ENCODE results near the gene KPNB1. TPM values are rescaled to one million over a fixed set of nuclear protein-coding genes. Genes with fewer than 3 reads are reported as not detected.

Gene KPNB1
- 193 and 259 TPM in 2 replicates for total RNA-seq

GRCh38 chr17:47649153-47649971 is at the start of gene KPNB1:
KPNB1 (plus strand) TSS chr17:47649919; CDS start chr17:47650245, 326 bp downstream.

DNA sequence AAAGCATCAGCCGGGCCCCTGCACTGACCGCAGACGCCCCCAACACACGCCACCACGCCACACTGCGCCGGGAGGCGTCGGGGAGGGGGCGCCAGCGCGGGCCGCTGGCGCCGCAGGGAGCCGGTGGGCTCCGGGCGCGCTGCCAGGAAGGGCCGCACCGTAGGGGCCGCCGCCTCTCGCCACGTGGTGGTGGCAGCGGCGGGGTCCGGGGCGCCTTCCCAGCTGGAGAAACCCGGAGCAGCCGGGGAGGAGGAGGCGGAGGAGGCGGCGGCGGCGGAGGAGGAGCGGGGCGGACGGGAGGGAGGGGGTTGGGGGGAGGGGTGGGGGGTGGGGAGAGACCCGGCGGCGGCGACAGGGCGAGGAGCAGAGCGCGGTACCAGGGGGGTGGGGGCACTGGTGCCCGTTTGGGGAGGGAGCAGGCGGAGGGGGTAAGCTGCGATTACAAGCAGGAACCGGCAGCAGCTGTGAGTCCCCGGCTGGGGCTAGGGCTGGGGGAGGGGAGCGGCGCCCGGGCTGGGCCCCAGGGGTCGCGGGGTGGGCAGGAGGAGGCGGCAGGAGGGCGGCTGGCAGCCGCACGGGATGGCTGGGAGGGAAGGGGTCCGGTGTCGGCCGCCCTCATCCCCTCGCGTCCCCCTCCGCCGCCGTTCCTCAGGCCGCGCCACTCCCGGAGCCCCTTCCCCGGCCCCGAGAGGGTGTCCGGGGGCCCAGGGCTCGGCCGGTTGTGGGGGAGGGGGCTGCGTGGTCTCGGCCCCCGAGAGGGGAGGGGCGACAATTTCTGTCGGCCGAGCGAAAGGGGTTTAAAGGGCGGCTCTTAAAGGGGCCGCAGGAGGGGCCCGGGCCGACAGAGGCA is 44.2 kb downstream of the KPNB1 start, which contains the start of gene TBKBP1:
Gene TBKBP1 (plus strand): TSS at position 431 of the 850 bp plus-strand sequence. CDS start 1,952 bp downstream, outside the sequence.

GRCh38 chr17:47733047-47733673 is 83.4 kb downstream of the KPNB1 start, which contains the start of gene TBX21:
TBX21 (plus strand) TSS chr17:47733236; CDS start chr17:47733455, 219 bp downstream.

Other genes with a start within 250 kb of the KPNB1 start
- gene NPEPPS, start 118.8 kb upstream of the KPNB1 start, total RNA-seq: 19.5 and 34.6 TPM in 2 replicates
- 3.9 and 7.0 TPM in 2 replicates for gene TBKBP1, start 44.2 kb downstream of the KPNB1 start, total RNA-seq
- gene TBX21, start 83.3 kb downstream of the KPNB1 start, total RNA-seq: not detected in 2 replicates
- 0.76 and 9.8 TPM in 2 replicates for gene OSBPL7, start 171.9 kb downstream of the KPNB1 start, total RNA-seq
- 38.5 and 46.5 TPM in 2 replicates for gene MRPL10, start 181.6 kb downstream of the KPNB1 start, total RNA-seq
- not detected in 2 replicates for gene LRRC46, start 181.8 kb downstream of the KPNB1 start, total RNA-seq
- gene SCRN2, start 191.4 kb downstream of the KPNB1 start, total RNA-seq: 33.9 and 41.2 TPM in 2 replicates
- gene SP6, start 201.2 kb downstream of the KPNB1 start, total RNA-seq: 2.3 and 2.5 TPM in 2 replicates
- gene SP2, start 246.3 kb downstream of the KPNB1 start, total RNA-seq: 1.3 and 2.7 TPM in 2 replicates